ENCODE measurements around the gene KRTAP4-2. TPM values are rescaled to one million over a fixed set of nuclear protein-coding genes. Genes with fewer than 3 reads are reported as not detected.

The KRTAP4-2 gene
- not detected in 2 replicates for total RNA-seq

GRCh38 chr17:41177727-41178271 is at the start of gene KRTAP4-2:
KRTAP4-2 (minus strand) TSS chr17:41178221; CDS start chr17:41178164, 57 bp downstream.

GRCh38 chr17:41226598-41227095 is 48.6 kb upstream of the KRTAP4-2 start, which contains the start of gene KRTAP9-2:
KRTAP9-2 (plus strand) TSS chr17:41226648; CDS start chr17:41226655, 7 bp downstream.

DNA sequence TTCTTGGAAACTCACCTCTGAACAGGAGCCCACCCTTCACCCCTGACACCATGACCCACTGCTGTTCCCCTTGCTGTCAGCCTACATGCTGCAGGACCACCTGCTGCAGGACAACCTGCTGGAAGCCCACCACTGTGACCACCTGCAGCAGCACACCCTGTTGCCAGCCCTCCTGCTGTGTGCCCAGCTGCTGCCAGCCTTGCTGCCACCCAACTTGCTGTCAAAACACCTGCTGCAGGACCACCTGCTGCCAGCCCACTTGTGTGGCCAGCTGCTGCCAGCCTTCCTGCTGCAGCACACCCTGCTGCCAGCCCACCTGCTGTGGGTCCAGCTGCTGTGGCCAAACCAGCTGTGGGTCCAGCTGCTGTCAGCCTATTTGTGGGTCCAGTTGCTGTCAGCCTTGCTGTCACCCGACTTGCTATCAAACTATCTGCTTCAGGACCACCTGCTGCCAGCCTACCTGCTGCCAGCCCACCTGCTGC is 11.9 kb upstream of the KRTAP4-2 start, which contains the start of gene KRTAP9-1:
KRTAP9-1 (plus strand) TSS at position 51 of the 482 bp plus-strand sequence; CDS start at position 51, 0 bp downstream.

GRCh38 chr17:41184480-41184961 is 6.5 kb upstream of the KRTAP4-2 start, which contains the start of gene KRTAP4-1:
KRTAP4-1 (minus strand) TSS chr17:41184911; CDS start chr17:41184854, 57 bp downstream.

GRCh38 chr17:41168121-41168520 is 9.9 kb downstream of the KRTAP4-2 start, which contains the start of gene KRTAP4-3:
KRTAP4-3 (minus strand) TSS chr17:41168221; CDS start chr17:41168172, 49 bp downstream.

GRCh38 chr17:41160648-41161047 is 17.4 kb downstream of the KRTAP4-2 start, which contains the start of gene KRTAP4-4:
KRTAP4-4 (minus strand) TSS chr17:41160748; CDS start chr17:41160691, 57 bp downstream.

GRCh38 chr17:41149652-41149985 is 28.4 kb downstream of the KRTAP4-2 start, which contains the start of gene KRTAP4-5:
KRTAP4-5 (minus strand) TSS chr17:41149825; CDS start chr17:41149767, 58 bp downstream.

GRCh38 chr17:41140360-41141131 is 37.5 kb downstream of the KRTAP4-2 start, which contains the start of gene KRTAP4-6:
KRTAP4-6 (minus strand) TSS chr17:41140544; CDS start chr17:41140487, 57 bp downstream.

Other genes with a start within 250 kb of the KRTAP4-2 start
- not detected in 2 replicates for gene KRT23, start 240.6 kb downstream of the KRTAP4-2 start, total RNA-seq
- gene KRT39, start 211.3 kb downstream of the KRTAP4-2 start, total RNA-seq, result not detected in 2 replicates
- gene KRT40, start 193.9 kb downstream of the KRTAP4-2 start, total RNA-seq, result not detected in 2 replicates
- gene KRTAP3-3, start 184.1 kb downstream of the KRTAP4-2 start, total RNA-seq, result not detected in 2 replicates
- gene KRTAP3-2, start 178.3 kb downstream of the KRTAP4-2 start, total RNA-seq, result not detected in 2 replicates
- not detected in 2 replicates for gene KRTAP3-1, start 169.1 kb downstream of the KRTAP4-2 start, total RNA-seq
- gene KRTAP1-5, start 151.0 kb downstream of the KRTAP4-2 start, total RNA-seq, result not detected in 2 replicates
- gene KRTAP1-4, start 148.0 kb downstream of the KRTAP4-2 start, total RNA-seq, result not detected in 2 replicates
- gene KRTAP1-3, start 143.3 kb downstream of the KRTAP4-2 start, total RNA-seq, result not detected in 2 replicates
- gene KRTAP1-1, start 136.8 kb downstream of the KRTAP4-2 start, total RNA-seq, result not detected in 2 replicates
- gene KRTAP2-1, start 130.9 kb downstream of the KRTAP4-2 start, total RNA-seq, result not detected in 2 replicates
- not detected in 2 replicates for gene KRTAP2-2, start 123.0 kb downstream of the KRTAP4-2 start, total RNA-seq
- not detected in 2 replicates for gene KRTAP2-3, start 118.1 kb downstream of the KRTAP4-2 start, total RNA-seq
- gene KRTAP2-4, start 112.3 kb downstream of the KRTAP4-2 start, total RNA-seq, result not detected in 2 replicates
- gene KRTAP4-7, start 94.1 kb downstream of the KRTAP4-2 start, total RNA-seq, result not detected in 2 replicates
- not detected in 2 replicates for gene KRTAP4-8, start 80.1 kb downstream of the KRTAP4-2 start, total RNA-seq
- not detected in 2 replicates for gene KRTAP4-16, start 76.0 kb downstream of the KRTAP4-2 start, total RNA-seq
- gene KRTAP4-9, start 72.8 kb downstream of the KRTAP4-2 start, total RNA-seq, result not detected in 2 replicates
- not detected in 2 replicates for gene KRTAP4-11, start 59.8 kb downstream of the KRTAP4-2 start, total RNA-seq
- not detected in 2 replicates for gene KRTAP4-12, start 54.0 kb downstream of the KRTAP4-2 start, total RNA-seq
- not detected in 2 replicates for gene KRTAP4-6, start 37.7 kb downstream of the KRTAP4-2 start, total RNA-seq
- not detected in 2 replicates for gene KRTAP4-5, start 28.4 kb downstream of the KRTAP4-2 start, total RNA-seq
- not detected in 2 replicates for gene KRTAP4-4, start 17.5 kb downstream of the KRTAP4-2 start, total RNA-seq
- not detected in 2 replicates for gene KRTAP4-3, start 10.0 kb downstream of the KRTAP4-2 start, total RNA-seq
- not detected in 2 replicates for gene KRTAP4-1, start 6.7 kb upstream of the KRTAP4-2 start, total RNA-seq
- gene KRTAP9-1, start 11.7 kb upstream of the KRTAP4-2 start, total RNA-seq, result not detected in 2 replicates
- gene KRTAP9-2, start 48.4 kb upstream of the KRTAP4-2 start, total RNA-seq, result not detected in 2 replicates
- gene KRTAP9-3, start 54.2 kb upstream of the KRTAP4-2 start, total RNA-seq, result not detected in 2 replicates
- gene KRTAP9-8, start 59.8 kb upstream of the KRTAP4-2 start, total RNA-seq, result not detected in 2 replicates
- not detected in 2 replicates for gene KRTAP9-4, start 71.5 kb upstream of the KRTAP4-2 start, total RNA-seq
- not detected in 2 replicates for gene KRTAP9-9, start 77.2 kb upstream of the KRTAP4-2 start, total RNA-seq
- gene KRTAP9-6, start 87.2 kb upstream of the KRTAP4-2 start, total RNA-seq, result not detected in 2 replicates
- not detected in 2 replicates for gene KRTAP9-7, start 97.5 kb upstream of the KRTAP4-2 start, total RNA-seq
- not detected in 2 replicates for gene KRTAP29-1, start 124.6 kb upstream of the KRTAP4-2 start, total RNA-seq
- gene KRTAP16-1, start 131.1 kb upstream of the KRTAP4-2 start, total RNA-seq, result not detected in 2 replicates
- gene KRTAP17-1, start 137.5 kb upstream of the KRTAP4-2 start, total RNA-seq, result not detected in 2 replicates
- gene KRT33A, start 172.6 kb upstream of the KRTAP4-2 start, total RNA-seq, result not detected in 2 replicates
- not detected in 2 replicates for gene KRT33B, start 191.6 kb upstream of the KRTAP4-2 start, total RNA-seq
- not detected in 2 replicates for gene KRT34, start 204.1 kb upstream of the KRTAP4-2 start, total RNA-seq
- gene KRT31, start 219.4 kb upstream of the KRTAP4-2 start, total RNA-seq, result not detected in 2 replicates
- not detected in 2 replicates for gene KRT37, start 246.4 kb upstream of the KRTAP4-2 start, total RNA-seq

Measured in endothelial cell of coronary artery (primary cell).